ENCODE measurements around the gene RGS11. TPM values are rescaled to one million over a fixed set of nuclear protein-coding genes. Genes with fewer than 3 reads are reported as not detected.
A peak's percentile ranks its signal among the peaks of the same experiment; 100 is the strongest.

The RGS11 gene
- total RNA-seq, 1 donor = 0.36 TPM

DNA sequence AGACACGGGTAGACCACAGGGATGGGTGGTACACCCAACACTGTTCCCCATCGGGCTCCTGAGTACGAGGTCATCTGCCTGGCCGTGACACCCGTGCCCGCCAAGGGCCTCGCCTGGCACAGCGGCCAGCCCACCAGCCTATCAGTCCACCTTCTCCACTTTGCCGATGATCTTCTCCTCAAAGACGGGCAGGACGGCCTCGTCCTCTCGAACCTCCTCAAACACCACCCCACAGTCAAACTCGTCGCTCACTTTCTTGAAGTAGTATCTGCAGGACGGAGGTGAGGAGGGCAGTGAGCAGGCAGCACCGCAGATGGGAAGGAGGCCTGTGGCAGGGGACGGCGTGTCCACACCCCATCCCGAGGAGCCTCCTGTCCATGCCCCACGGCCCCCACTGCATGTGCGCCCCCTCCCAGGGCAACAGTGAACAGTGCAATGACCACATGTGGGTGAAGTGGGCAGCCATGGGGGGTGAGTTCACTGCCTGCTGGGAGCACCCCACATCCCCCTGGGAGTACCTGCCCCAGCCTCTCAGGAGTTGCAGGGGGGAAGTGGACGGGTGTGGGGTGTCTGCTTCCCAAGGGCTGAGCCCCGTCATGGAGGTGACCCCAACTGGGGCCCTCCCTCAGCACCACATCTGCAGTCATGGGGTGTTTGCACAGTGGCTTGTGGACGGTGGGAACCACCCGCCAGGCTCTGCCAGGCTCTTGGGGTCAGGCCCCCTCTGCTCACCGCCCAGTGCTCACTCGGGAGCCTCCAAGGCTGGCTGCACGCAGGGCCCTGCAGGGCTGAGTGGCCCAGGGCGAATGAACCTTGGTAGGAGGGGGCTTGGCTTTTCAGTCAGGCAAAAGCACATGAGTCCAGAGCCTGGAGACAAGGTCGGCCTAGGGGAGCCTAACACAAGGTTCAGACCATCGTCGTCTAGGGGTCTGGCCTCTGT, 12.5 kb upstream of the RGS11 start:
- TF ChIP-seq, protein P1, sequence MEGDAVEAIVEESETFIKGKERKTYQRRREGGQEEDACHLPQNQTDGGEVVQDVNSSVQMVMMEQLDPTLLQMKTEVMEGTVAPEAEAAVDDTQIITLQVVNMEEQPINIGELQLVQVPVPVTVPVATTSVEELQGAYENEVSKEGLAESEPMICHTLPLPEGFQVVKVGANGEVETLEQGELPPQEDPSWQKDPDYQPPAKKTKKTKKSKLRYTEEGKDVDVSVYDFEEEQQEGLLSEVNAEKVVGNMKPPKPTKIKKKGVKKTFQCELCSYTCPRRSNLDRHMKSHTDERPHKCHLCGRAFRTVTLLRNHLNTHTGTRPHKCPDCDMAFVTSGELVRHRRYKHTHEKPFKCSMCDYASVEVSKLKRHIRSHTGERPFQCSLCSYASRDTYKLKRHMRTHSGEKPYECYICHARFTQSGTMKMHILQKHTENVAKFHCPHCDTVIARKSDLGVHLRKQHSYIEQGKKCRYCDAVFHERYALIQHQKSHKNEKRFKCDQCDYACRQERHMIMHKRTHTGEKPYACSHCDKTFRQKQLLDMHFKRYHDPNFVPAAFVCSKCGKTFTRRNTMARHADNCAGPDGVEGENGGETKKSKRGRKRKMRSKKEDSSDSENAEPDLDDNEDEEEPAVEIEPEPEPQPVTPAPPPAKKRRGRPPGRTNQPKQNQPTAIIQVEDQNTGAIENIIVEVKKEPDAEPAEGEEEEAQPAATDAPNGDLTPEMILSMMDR (IDR thresholded peaks at IDR 0.05; ENCODE audit: extremely low read depth, low read depth, low read length) = no peak
- no peaks in the 10 kb centered on the region for H3K9me3 ChIP-seq (ENCODE audit: low read depth, low read length)
- no peak overlapping the region for H3K27ac ChIP-seq (ENCODE audit: low read depth, low read length)
- no peaks in the 10 kb centered on the region for H3K79me2 ChIP-seq (ENCODE audit: insufficient read depth, low read length)
- no peaks in the 10 kb centered on the region for H3K27me3 ChIP-seq (ENCODE audit: insufficient read depth, low read length)
- no peak overlapping the region for H3K4me3 ChIP-seq (ENCODE audit: insufficient read depth, low read length)
- H3K4me2 ChIP-seq (ENCODE audit: insufficient read depth, low read length) = no peak overlapping the region
- no peak for DNase-seq (ENCODE audit: insufficient read length, low spot score, missing footprints)
- no peak overlapping the region for H2AFZ ChIP-seq (ENCODE audit: low read length)
- peaks cover 6% of the 10 kb centered on the region for H3K36me3 ChIP-seq (ENCODE audit: insufficient read depth, low read length)
- H3K4me1 ChIP-seq (ENCODE audit: insufficient read depth, low read length) = no peaks in the 10 kb centered on the region
- H4K20me1 ChIP-seq (ENCODE audit: insufficient read depth, low read length) = no peaks in the 10 kb centered on the region

DNA sequence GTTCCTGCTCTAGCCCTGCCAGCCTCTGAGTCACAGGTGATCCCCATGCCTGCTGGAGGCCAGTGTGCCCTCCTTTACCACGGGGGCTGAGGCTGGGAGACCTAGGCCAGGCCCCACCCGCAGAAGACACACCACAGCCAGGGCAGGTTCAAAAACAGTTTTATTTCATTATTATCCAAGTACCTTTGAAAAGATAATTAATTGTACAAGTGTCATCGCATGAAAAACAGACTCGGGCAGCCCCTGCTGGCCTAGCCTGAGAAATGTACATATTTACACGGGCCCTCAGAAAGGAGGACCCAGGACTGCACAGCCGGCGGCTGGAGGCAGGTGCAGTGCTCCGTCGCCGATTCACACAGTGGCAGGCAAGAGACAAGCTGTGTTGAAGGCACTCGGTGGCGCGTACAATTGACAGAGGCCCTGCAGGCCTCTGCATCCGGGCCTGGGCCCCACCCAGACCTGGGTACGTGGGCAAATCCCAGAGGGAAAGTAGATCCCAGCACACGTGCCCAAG, 11.6 kb upstream of the RGS11 start:
- Histone ChIP-seq H3K4me2 (ENCODE audit: insufficient read depth, low read length) (no peak overlapping the region), H3K9me3 (ENCODE audit: low read depth, low read length) (no peaks in the 10 kb centered on the region), H3K79me2 (ENCODE audit: insufficient read depth, low read length) (no peaks in the 10 kb centered on the region), H4K20me1 (ENCODE audit: insufficient read depth, low read length) (no peaks in the 10 kb centered on the region), H3K27ac (ENCODE audit: low read depth, low read length) (no peak overlapping the region), H3K27me3 (ENCODE audit: insufficient read depth, low read length) (no peaks in the 10 kb centered on the region), H3K36me3 (ENCODE audit: insufficient read depth, low read length) (peaks cover 6% of the 10 kb centered on the region), H3K4me1 (ENCODE audit: insufficient read depth, low read length) (no peaks in the 10 kb centered on the region), H3K4me3 (ENCODE audit: insufficient read depth, low read length) (no peak overlapping the region), H2AFZ (ENCODE audit: low read length) (no peak overlapping the region)
- TF ChIP-seq, protein P1 (IDR thresholded peaks at IDR 0.05; ENCODE audit: extremely low read depth, low read depth, low read length) = no peak
- peak; percentile 90 for DNase-seq (ENCODE audit: insufficient read length, low spot score, missing footprints)

DNA sequence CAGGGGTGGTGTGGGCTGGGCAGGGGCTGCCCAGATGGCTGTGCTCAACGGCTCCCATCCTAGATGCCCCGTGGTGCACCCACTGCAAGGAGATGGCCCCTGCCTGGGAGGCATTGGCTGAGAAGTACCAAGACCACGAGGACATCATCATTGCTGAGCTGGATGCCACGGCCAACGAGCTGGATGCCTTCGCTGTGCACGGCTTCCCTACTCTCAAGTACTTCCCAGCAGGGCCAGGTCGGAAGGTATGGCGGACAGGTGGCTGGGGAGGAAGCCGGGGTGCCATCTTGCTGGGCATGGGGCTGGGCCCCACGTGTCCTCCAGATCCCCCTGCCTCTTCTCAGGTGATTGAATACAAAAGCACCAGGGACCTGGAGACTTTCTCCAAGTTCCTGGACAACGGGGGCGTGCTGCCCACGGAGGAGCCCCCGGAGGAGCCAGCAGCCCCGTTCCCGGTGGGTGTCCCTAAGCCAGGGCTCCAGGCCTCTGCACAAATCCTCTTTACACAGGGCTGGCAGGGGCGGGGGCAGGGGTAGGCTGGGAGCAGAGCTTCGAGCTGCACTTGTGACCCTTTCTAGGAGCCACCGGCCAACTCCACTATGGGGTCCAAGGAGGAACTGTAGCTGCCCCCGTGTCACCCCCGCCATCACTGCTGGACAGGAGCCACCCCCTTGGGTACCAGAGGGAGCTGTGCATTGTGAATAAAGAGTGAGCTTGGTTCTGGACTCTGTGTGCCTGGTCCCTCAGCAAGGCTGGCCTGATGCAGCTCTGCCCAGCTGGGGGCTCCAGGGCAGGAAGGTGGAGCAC, 10.9 kb upstream of the RGS11 start:
- Histone ChIP-seq H3K27me3 (ENCODE audit: insufficient read depth, low read length) (no peaks in the 10 kb centered on the region), H3K4me1 (ENCODE audit: insufficient read depth, low read length) (no peaks in the 10 kb centered on the region), H3K27ac (ENCODE audit: low read depth, low read length) (no peak overlapping the region), H3K4me3 (ENCODE audit: insufficient read depth, low read length) (no peak overlapping the region), H4K20me1 (ENCODE audit: insufficient read depth, low read length) (no peaks in the 10 kb centered on the region), H3K9me3 (ENCODE audit: low read depth, low read length) (no peaks in the 10 kb centered on the region), H3K4me2 (ENCODE audit: insufficient read depth, low read length) (no peak overlapping the region), H3K36me3 (ENCODE audit: insufficient read depth, low read length) (peaks cover 6% of the 10 kb centered on the region), H2AFZ (ENCODE audit: low read length) (no peak overlapping the region), H3K79me2 (ENCODE audit: insufficient read depth, low read length) (no peaks in the 10 kb centered on the region)
- no peak for DNase-seq (ENCODE audit: insufficient read length, low spot score, missing footprints)
- TF ChIP-seq, protein P1 (IDR thresholded peaks at IDR 0.05; ENCODE audit: extremely low read depth, low read depth, low read length) = no peak
